Fibroblast of villous mesenchyme (primary cell): ENCODE results near the gene SPARCL1. TPM values are rescaled to one million over a fixed set of nuclear protein-coding genes. Genes with fewer than 3 reads are reported as not detected.

Source experiments
- DNase-seq: peaks from one replicate; pipeline ENCODE4 v3.0.0-alpha.2; 2010; ENCODE audit warnings: low read depth
- H3K4me3 ChIP-seq: 2 replicates; pipeline ENCODE4 v1.5.1; 2011; ENCODE audit warnings: low read depth, mild to moderate bottlenecking, low read length
- total RNA-seq: library from RNA; depleted of rRNA; stranded (reverse); fragments of >200 nt; gene quantifications from 2 replicates; pipeline ENCODE4 v1.2.3, GENCODE V29; 2012
- TF ChIP-seq, protein P1 (sequence below): IDR thresholded peaks from 2 replicates; pipeline ENCODE4 v1.5.1; 2012; ENCODE audit warnings: low read depth, mild to moderate bottlenecking, low read length; ENCODE audit not compliant: insufficient read depth

SPARCL1 gene
- total RNA-seq, 1 donor, result not detected

DNA sequence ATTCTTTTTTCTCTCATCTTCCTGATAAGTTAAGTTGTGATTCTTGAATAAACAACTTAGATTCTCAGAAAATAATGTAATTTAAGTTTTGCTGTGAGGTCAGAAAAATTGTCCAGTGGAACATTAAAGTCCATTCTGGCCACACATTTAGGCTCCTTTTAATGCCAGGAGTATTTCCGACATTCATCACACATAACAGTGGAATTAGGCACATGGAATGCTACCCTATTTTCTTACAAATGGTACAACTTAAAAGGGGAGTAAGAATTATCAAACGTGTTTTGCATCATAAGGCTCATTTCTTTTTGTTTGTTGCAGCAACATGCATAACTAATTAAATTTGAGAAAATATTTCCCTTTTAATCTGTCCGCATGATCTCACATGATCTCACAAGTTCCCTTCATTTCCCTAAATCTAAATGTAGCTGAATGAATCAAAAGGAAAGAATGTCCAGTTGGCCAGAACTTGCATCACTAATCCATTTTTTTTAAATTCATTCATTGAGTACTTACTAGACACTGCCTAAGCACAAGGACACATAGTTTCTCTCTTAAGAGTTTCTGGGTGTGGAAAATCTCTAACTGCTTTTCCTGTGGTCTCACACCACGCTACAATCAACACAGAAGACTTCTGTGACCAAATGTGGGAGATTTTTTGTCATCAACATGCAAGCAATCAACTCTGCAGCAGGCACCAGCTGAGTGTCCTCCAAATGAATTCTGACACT is 22.0 kb downstream of the SPARCL1 start:
- TF ChIP-seq, protein P1, sequence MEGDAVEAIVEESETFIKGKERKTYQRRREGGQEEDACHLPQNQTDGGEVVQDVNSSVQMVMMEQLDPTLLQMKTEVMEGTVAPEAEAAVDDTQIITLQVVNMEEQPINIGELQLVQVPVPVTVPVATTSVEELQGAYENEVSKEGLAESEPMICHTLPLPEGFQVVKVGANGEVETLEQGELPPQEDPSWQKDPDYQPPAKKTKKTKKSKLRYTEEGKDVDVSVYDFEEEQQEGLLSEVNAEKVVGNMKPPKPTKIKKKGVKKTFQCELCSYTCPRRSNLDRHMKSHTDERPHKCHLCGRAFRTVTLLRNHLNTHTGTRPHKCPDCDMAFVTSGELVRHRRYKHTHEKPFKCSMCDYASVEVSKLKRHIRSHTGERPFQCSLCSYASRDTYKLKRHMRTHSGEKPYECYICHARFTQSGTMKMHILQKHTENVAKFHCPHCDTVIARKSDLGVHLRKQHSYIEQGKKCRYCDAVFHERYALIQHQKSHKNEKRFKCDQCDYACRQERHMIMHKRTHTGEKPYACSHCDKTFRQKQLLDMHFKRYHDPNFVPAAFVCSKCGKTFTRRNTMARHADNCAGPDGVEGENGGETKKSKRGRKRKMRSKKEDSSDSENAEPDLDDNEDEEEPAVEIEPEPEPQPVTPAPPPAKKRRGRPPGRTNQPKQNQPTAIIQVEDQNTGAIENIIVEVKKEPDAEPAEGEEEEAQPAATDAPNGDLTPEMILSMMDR, result no peak
- peak; percentile 86 for DNase-seq
- no peak overlapping the region for H3K4me3 ChIP-seq

DNA sequence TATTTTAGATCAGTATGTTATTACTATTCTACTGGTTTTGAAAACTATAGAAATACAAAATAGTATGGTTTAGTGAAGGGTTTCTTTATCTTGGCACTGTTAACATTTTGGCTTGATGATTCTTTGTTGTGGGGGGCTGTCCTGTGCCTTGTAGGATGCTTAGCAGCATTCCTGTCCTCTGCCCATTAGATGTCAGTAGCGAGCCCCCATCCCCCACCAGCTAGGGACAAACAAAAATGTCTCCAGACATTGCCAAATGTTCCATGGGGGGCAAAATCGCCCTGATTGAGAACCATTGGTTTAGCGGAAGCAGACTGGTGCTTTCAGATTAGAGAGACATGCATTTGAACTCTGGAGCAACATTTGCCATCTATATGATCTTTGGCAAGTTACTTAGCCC is 23.3 kb downstream of the SPARCL1 start:
- TF ChIP-seq, protein P1, result peak; percentile 12
- no peak for DNase-seq
- H3K4me3 ChIP-seq, result no peak overlapping the region

DNA sequence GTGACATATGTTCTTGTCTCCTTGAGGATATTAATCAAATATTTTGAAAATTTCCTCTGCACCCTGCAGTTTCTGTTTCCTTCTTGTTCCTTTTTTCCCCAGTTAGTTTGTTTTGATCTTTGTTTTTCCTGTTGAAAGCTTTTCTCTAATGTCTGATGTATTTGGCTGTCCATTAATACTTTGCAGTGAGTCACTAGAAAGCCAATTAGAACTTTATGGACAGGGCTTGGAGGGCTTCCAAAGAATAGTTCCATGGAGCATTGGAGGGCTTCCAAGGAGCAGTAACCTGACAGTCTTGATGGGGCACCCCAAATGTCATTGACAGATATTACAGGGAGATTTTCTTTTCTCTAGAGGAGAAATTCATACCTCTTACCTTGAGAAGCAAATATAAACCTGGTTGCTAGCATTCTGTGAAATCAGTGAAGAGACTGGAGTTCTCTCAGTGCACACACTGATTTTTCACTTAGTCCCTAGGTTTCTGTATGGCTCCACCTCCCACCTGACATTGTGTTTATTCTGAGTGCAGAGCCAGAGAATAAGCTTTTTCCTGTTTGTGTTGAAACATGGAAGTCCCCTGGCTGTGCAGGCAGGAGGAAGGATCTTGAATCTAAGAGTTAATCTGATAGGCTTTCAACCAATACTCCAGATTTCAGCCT is 26.5 kb downstream of the SPARCL1 start:
- H3K4me3 ChIP-seq, result no peak overlapping the region
- DNase-seq, result no peak
- TF ChIP-seq, protein P1, result no peak

DNA sequence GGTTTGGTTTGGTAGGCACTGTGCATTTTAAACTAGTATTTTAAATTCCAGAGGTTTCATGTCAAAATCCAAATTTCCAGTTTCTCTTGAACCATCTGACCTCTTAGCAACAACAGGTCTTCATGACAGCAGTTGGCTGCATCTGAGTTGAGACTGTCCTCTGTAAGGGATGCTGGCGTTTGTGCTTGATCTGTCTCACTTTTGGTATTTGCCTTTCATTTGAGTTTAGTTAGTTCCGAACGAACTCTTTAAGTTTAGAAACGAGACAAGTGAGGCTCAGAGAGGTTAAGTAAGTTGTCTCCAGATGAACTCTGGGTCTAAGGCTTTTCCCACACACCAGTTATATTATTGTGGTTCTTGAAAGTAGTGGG is 29.1 kb downstream of the SPARCL1 start:
- DNase-seq, result no peak
- TF ChIP-seq, protein P1, result no peak
- no peak overlapping the region for H3K4me3 ChIP-seq

DNA sequence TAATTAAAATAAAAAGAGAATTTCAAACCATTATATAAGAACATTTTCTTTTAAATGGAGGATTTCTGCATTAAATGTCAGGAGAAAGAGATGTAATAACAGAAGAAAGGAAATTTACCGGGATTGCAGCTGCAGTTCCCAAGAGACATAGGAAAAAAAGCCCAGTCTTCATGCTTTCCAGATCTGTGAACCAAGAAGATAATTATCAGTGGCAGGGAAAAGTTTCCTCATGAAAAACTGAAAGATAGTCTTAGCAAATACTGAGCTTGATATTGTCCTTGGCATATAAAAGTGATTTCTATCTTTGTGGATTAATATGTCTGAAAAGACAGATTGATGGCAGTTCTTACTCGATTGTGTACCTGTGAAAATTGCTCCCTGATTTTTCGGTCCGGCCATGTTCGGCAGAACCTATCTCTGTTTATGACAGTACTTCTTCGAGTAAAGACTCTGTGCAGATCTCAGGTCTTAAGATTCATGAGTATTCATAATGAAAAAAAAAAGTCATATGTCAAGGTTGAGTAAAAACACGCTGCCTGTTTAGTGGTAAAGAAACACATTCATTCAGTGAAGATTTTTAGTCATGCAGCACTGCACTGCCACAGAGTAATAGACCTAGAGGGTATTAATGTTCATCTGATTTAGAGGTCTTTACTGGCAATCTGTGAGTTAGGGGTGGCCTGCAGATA is 29.6 kb downstream of the SPARCL1 start:
- DNase-seq, result no peak
- TF ChIP-seq, protein P1, result no peak

DNA sequence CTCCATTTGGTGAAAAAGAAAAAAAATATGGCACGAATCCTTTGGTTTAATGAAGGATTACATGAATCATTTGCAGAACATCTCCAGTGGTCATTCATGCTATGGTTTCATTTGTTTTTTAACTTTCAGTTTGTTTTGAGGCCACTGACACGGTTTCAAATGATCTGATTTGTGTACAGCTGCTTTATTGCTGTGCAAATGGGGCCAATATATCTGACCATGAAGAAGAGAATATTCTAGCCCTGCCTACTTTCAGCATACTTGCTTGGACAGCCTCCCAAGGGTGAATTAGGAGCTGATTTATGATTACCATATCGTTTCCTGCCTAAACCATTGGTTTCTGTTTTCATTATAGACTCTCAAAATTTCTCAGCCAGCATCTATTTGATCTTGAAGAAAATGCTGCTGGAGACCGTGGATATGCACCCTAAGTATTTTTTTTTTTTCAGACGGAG is 30.7 kb downstream of the SPARCL1 start:
- TF ChIP-seq, protein P1, result no peak
- peak overlapping the region; percentile 26 for H3K4me3 ChIP-seq
- DNase-seq, result peak; percentile 68

More for the DNA sequence above, 29.6 kb downstream of the SPARCL1 start:
- no peak overlapping the region for H3K4me3 ChIP-seq
